ENCODE measurements around the gene COG8.
"Not testable (repeated sequence)": the region's sequence is repeated elsewhere in the genome, so short reads cannot be mapped to it uniquely, and the experiment has no call there.

The COG8 gene

GRCh38 chr16:69366431-69366830 is 27.1 kb upstream of the COG8 start:
- no peak for TF ChIP-seq CTCF (IDR thresholded peaks at IDR 0.05; ENCODE audit: insufficient read depth, low read length, missing control alignments)
- no peak for DNase-seq (ENCODE audit: low read depth, low spot score)
- H3K4me3 ChIP-seq (ENCODE audit: low read depth, low read length) = no peak overlapping the region
- ChIA-PET CTCF (interaction anchor here (1.3 kb wide), 1 partner anchor 13 kb away, joined by 4 read pairs; no protein-coding TSS in a partner anchor), POLR2A (no interaction called here)

- CTCF ChIA-PET = interaction anchor here (1.3 kb wide), 1 partner anchor 14 kb away, joined by 4 read pairs; no protein-coding TSS in a partner anchor
- POLR2A ChIA-PET = no interaction called here
- no peak for TF ChIP-seq CTCF (IDR thresholded peaks at IDR 0.05; ENCODE audit: insufficient read depth, low read length, missing control alignments)
- H3K4me3 ChIP-seq (ENCODE audit: low read depth, low read length) = no peak overlapping the region
- no peak for DNase-seq (ENCODE audit: low read depth, low spot score)
Observed at GRCh38 chr16:69365901-69366300, 26.5 kb upstream of the COG8 start.

GRCh38 chr16:69364088-69364487 is 24.7 kb upstream of the COG8 start:
- no peak for DNase-seq (ENCODE audit: low read depth, low spot score)
- POLR2A ChIA-PET = no interaction called here
- CTCF ChIA-PET = interaction anchor here (1.1 kb wide), 1 partner anchor 391 kb away, joined by 4 read pairs; the partner anchor contains the start of gene NOB1
- no peak for TF ChIP-seq CTCF (IDR thresholded peaks at IDR 0.05; ENCODE audit: insufficient read depth, low read length, missing control alignments)
- H3K4me3 ChIP-seq (ENCODE audit: low read depth, low read length) = no peak overlapping the region

- DNase-seq (ENCODE audit: low read depth, low spot score) = no peak
- POLR2A ChIA-PET = no interaction called here
- TF ChIP-seq CTCF (IDR thresholded peaks at IDR 0.05; ENCODE audit: insufficient read depth, low read length, missing control alignments) = no peak
- CTCF ChIA-PET = no interaction called here
- no peak overlapping the region for H3K4me3 ChIP-seq (ENCODE audit: low read depth, low read length)
Observed at GRCh38 chr16:69363281-69363717, 23.9 kb upstream of the COG8 start.

GRCh38 chr16:69360070-69360469 is 20.7 kb upstream of the COG8 start:
- DNase-seq (ENCODE audit: low read depth, low spot score); POLR2A ChIA-PET; H3K4me3 ChIP-seq (ENCODE audit: low read depth, low read length): not testable (repeated sequence)
- CTCF ChIA-PET = interaction anchor here (0.9 kb wide), 1 partner anchor 10 kb away, joined by 3 read pairs; no protein-coding TSS in a partner anchor

- no peak within 1 kb of the TSS for H3K4me3 ChIP-seq (ENCODE audit: low read depth, low read length)
- no peak for DNase-seq (ENCODE audit: low read depth, low spot score)
- TF ChIP-seq CTCF (IDR thresholded peaks at IDR 0.05; ENCODE audit: insufficient read depth, low read length, missing control alignments) = no peak
- CTCF ChIA-PET = interaction anchor here (1.9 kb wide), 1 partner anchor 10 kb away, joined by 6 read pairs; no protein-coding TSS in a partner anchor
- POLR2A ChIA-PET = no interaction called here
Observed at GRCh38 chr16:69351309-69352027, 12.1 kb upstream of the COG8 start, which contains the start of gene TMED6. TMED6 (minus strand) TSS chr16:69351786; CDS start chr16:69351753, 33 bp downstream.
